HepG2 (cell line): ENCODE data around the gene RARG. TPM values are rescaled to one million over a fixed set of nuclear protein-coding genes. Genes with fewer than 3 reads are reported as not detected.

Source experiments
- CAMTA2 ChIP-seq: sonication (generic); formaldehyde crosslinking; IDR thresholded peaks from 2 replicates; pipeline ENCODE4 v1.4.0; 2020; ENCODE audit warnings: mild to moderate bottlenecking, missing genetic modification reagents, borderline replicate concordance
- CBFB ChIP-seq: sonication (generic); formaldehyde crosslinking; IDR thresholded peaks from 2 replicates; pipeline ENCODE4 v1.4.0; 2020; ENCODE audit warnings: missing genetic modification reagents
- CHCHD3 ChIP-seq: sonication (generic); formaldehyde crosslinking; IDR thresholded peaks from 2 replicates; pipeline ENCODE4 v1.8.0; 2022; ENCODE audit warnings: mild to moderate bottlenecking, missing genetic modification reagents, moderate library complexity
- DPF2 ChIP-seq: sonication (generic); formaldehyde crosslinking; IDR thresholded peaks from 2 replicates; pipeline ENCODE4 v1.4.0; 2020; ENCODE audit warnings: mild to moderate bottlenecking, low read depth, missing genetic modification reagents, borderline replicate concordance
- ERF ChIP-seq: IDR thresholded peaks from 2 replicates; pipeline ENCODE4 v1.6.1; 2018; ENCODE audit warnings: missing biosample characterization, missing genetic modification reagents
- HOXA5 ChIP-seq: sonication (generic); formaldehyde crosslinking; IDR thresholded peaks from 2 replicates; pipeline ENCODE4 v1.4.0; 2020; ENCODE audit warnings: missing genetic modification reagents
- MTA1 ChIP-seq: sonication (generic); formaldehyde crosslinking; IDR thresholded peaks from 2 replicates; pipeline ENCODE4 v1.4.0; 2020; ENCODE audit warnings: missing genetic modification reagents, mild to moderate bottlenecking, borderline replicate concordance
- NFKB2 ChIP-seq: sonication (generic); formaldehyde crosslinking; IDR thresholded peaks from 2 replicates; pipeline ENCODE4 v1.4.0; 2020; ENCODE audit warnings: missing genetic modification reagents, borderline replicate concordance
- PHB2 ChIP-seq: fragments of 450-650 bp; IDR thresholded peaks from 2 replicates; pipeline ENCODE4 v1.6.1; 2018; ENCODE audit not compliant: partially characterized antibody
- POLR2A ChIP-seq, 2 experiments: IDR thresholded peaks; 2 replicates each; pipeline ENCODE4 v1.6.1; 2011; ENCODE audit warnings: low read depth in 2 of 2, low read length in 2 of 2, mild to moderate bottlenecking in 1 of 2, moderate library complexity in 1 of 2; ENCODE audit not compliant: insufficient read depth in 1 of 2
- TEAD3 ChIP-seq: optimal IDR thresholded peaks from 2 replicates; pipeline ENCODE3; 2016; ENCODE audit warnings: borderline replicate concordance
- ZC3H4 ChIP-seq: sonication (generic); formaldehyde crosslinking; IDR thresholded peaks from 2 replicates; pipeline ENCODE4 v1.4.0; 2020; ENCODE audit warnings: missing genetic modification reagents, borderline replicate concordance
- ZKSCAN8 ChIP-seq: IDR thresholded peaks from 2 replicates; pipeline ENCODE4 v1.6.1; 2016; ENCODE audit warnings: borderline replicate concordance, missing genetic modification reagents, missing compliant biosample characterization
- ZMYM4 ChIP-seq: sonication (generic); formaldehyde crosslinking; IDR thresholded peaks from 2 replicates; pipeline ENCODE4 v1.8.1; 2023; ENCODE audit warnings: mild to moderate bottlenecking, missing genetic modification reagents
- ZNF350 ChIP-seq: sonication (generic); formaldehyde crosslinking; IDR thresholded peaks from 2 replicates; pipeline ENCODE4 v1.4.0; 2020; ENCODE audit warnings: mild to moderate bottlenecking, low read depth, missing genetic modification reagents, borderline replicate concordance
- ZNF850 ChIP-seq: sonication (generic); formaldehyde crosslinking; conservative IDR thresholded peaks from 2 replicates; pipeline ENCODE4 v1.9.0; 2021; ENCODE audit warnings: mild to moderate bottlenecking, missing genetic modification reagents
- polyA plus RNA-seq, 8 experiments: library from polyadenylated mRNA; depleted of rRNA in 3 of 8; stranded (reverse) in 7 of 8; unstranded in 1 of 8; fragments of >200 nt; fragmentation: Illumina TruSeq in 4 of 8; extraction: Trizol in 4 of 8; gene quantifications; 2 replicates each; pipeline versions ENCODE4 v1.2.1 to v1.2.3, GENCODE V29; 2011 to 2016; ENCODE audit warnings: low read depth in 4 of 8, missing spikeins in 1 of 8, mixed read lengths in 1 of 8; ENCODE audit not compliant: insufficient read depth in 1 of 8
- total RNA-seq, 5 experiments: library from RNA; depleted of rRNA; stranded (reverse); fragments of >200 nt; fragmentation: Illumina TruSeq; extraction: Trizol; gene quantifications; 2 replicates each; pipeline ENCODE4 v1.2.3, GENCODE V29; 2016; ENCODE audit warnings: low read depth in 1 of 5
- TF ChIP-seq, protein P1 (sequence below): IDR thresholded peaks from 2 replicates; pipeline ENCODE4 v1.4.0; 2020; ENCODE audit warnings: mild to moderate bottlenecking, missing genetic modification reagents
- TF ChIP-seq, protein P2 (sequence below): sonication (generic); formaldehyde crosslinking; IDR thresholded peaks from 2 replicates; pipeline ENCODE4 v1.5.1; 2020; ENCODE audit warnings: mild to moderate bottlenecking, moderate library complexity, missing genetic modification reagents
- TF ChIP-seq, protein P3 (sequence below): sonication (generic); formaldehyde crosslinking; IDR thresholded peaks from 2 replicates; pipeline ENCODE4 v1.8.1; 2023; ENCODE audit warnings: missing genetic modification reagents, mild to moderate bottlenecking, borderline replicate concordance
- TF ChIP-seq, protein P4 (sequence below): sonication (generic); formaldehyde crosslinking; IDR thresholded peaks from 2 replicates; pipeline ENCODE4 v1.4.0; 2020; ENCODE audit warnings: mild to moderate bottlenecking, missing genetic modification reagents
- TF ChIP-seq, protein P5 (sequence below): IDR thresholded peaks from 2 replicates; pipeline ENCODE4 v1.6.1; 2016
- TF ChIP-seq, protein P6 (sequence below): IDR thresholded peaks from 2 replicates; pipeline ENCODE4 v1.6.1; 2016; ENCODE audit warnings: mild to moderate bottlenecking

The RARG gene
- total and polyA plus RNA-seq, 2 of the 13 experiments (the other 11 are each of a cell fraction or from before 2014, with no cell fraction given) = 0.77 to 1.5 TPM

DNA sequence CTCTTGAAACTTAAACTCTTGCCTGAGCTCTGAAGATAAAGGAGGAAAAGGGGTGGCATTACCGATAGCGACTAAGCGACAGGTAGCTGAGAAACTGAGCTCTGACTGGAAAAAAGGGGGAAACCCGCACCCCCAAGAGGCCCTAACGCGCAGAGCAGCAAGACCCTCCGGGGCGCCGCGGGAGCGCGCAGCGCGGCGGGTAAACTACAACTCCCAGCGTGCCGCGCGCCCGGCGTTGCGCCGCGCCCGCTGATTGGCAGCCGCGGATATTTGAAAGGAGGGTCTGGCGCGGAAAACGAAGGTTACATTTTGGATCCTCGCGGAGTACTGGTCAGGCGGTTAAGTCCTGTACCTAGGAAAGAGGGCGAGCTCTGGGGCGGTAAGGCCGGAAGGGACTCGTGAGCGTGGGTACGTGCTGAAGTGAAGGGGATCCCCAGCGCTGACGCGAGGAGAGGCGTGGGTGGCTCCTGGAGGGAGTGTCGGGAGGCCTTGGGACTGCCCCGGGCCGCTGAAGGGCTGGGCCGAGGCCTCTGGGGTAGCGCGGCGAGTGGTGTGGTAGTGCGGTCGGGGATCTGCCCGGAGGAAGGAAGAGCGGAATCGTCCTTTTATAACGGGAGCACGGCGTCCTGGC, 36.1 kb upstream of the RARG start, which contains the start of gene ESPL1 (continued):
- TF ChIP-seq ZC3H4 (CRISPR knock-in tag) = 0 out of 2 replicates have a peak, but pooled peaks have one; percentile 50
- no peak for TF ChIP-seq ZNF850 (CRISPR knock-in tag)
- TF ChIP-seq, protein P1, sequence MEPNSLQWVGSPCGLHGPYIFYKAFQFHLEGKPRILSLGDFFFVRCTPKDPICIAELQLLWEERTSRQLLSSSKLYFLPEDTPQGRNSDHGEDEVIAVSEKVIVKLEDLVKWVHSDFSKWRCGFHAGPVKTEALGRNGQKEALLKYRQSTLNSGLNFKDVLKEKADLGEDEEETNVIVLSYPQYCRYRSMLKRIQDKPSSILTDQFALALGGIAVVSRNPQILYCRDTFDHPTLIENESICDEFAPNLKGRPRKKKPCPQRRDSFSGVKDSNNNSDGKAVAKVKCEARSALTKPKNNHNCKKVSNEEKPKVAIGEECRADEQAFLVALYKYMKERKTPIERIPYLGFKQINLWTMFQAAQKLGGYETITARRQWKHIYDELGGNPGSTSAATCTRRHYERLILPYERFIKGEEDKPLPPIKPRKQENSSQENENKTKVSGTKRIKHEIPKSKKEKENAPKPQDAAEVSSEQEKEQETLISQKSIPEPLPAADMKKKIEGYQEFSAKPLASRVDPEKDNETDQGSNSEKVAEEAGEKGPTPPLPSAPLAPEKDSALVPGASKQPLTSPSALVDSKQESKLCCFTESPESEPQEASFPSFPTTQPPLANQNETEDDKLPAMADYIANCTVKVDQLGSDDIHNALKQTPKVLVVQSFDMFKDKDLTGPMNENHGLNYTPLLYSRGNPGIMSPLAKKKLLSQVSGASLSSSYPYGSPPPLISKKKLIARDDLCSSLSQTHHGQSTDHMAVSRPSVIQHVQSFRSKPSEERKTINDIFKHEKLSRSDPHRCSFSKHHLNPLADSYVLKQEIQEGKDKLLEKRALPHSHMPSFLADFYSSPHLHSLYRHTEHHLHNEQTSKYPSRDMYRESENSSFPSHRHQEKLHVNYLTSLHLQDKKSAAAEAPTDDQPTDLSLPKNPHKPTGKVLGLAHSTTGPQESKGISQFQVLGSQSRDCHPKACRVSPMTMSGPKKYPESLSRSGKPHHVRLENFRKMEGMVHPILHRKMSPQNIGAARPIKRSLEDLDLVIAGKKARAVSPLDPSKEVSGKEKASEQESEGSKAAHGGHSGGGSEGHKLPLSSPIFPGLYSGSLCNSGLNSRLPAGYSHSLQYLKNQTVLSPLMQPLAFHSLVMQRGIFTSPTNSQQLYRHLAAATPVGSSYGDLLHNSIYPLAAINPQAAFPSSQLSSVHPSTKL = peak; percentile 52; the same call in 1 of the 2 replicates
- peak; percentile 63; the same call in 1 of the 2 replicates for TF ChIP-seq CBFB (CRISPR knock-in tag)
- peak; percentile 62; the same call in 1 of the 2 replicates for TF ChIP-seq MTA1 (CRISPR knock-in tag)
- no peak for TF ChIP-seq POLR2A (IDR thresholded peaks at IDR 0.05; ENCODE audit: insufficient read depth in 1 of 2, low read depth in 2 of 2, low read length in 2 of 2)
- no peak for TF ChIP-seq HOXA5 (CRISPR knock-in tag)
- TF ChIP-seq, protein P2, sequence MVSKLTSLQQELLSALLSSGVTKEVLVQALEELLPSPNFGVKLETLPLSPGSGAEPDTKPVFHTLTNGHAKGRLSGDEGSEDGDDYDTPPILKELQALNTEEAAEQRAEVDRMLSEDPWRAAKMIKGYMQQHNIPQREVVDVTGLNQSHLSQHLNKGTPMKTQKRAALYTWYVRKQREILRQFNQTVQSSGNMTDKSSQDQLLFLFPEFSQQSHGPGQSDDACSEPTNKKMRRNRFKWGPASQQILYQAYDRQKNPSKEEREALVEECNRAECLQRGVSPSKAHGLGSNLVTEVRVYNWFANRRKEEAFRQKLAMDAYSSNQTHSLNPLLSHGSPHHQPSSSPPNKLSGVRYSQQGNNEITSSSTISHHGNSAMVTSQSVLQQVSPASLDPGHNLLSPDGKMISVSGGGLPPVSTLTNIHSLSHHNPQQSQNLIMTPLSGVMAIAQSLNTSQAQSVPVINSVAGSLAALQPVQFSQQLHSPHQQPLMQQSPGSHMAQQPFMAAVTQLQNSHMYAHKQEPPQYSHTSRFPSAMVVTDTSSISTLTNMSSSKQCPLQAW (CRISPR knock-in tag) = peak; percentile 72
- TF ChIP-seq NFKB2 (CRISPR knock-in tag) = peak; percentile 48; the same call in 1 of the 2 replicates
- TF ChIP-seq ERF (CRISPR knock-in tag) = peak; percentile 48; the same call in 1 of the 2 replicates
- TF ChIP-seq ZMYM4 (CRISPR knock-in tag) = peak; percentile 54; the same call in 1 of the 2 replicates
- TF ChIP-seq ZNF350 (CRISPR knock-in tag) = peak; percentile 62; the same call in 1 of the 2 replicates
- TF ChIP-seq, protein P3, sequence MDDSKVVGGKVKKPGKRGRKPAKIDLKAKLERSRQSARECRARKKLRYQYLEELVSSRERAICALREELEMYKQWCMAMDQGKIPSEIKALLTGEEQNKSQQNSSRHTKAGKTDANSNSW (CRISPR knock-in tag) = no peak
- TF ChIP-seq, protein P4, sequence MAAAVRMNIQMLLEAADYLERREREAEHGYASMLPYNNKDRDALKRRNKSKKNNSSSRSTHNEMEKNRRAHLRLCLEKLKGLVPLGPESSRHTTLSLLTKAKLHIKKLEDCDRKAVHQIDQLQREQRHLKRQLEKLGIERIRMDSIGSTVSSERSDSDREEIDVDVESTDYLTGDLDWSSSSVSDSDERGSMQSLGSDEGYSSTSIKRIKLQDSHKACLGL (CRISPR knock-in tag) = peak; percentile 71; the same call in 1 of the 2 replicates
- TF ChIP-seq, protein P5, sequence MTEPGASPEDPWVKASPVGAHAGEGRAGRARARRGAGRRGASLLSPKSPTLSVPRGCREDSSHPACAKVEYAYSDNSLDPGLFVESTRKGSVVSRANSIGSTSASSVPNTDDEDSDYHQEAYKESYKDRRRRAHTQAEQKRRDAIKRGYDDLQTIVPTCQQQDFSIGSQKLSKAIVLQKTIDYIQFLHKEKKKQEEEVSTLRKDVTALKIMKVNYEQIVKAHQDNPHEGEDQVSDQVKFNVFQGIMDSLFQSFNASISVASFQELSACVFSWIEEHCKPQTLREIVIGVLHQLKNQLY (CRISPR knock-in tag) = 0 out of 2 replicates have a peak, but pooled peaks have one; percentile 32
- no peak for TF ChIP-seq PHB2
- TF ChIP-seq CAMTA2 = no peak
- TF ChIP-seq DPF2 = no peak
- TF ChIP-seq, protein P6, sequence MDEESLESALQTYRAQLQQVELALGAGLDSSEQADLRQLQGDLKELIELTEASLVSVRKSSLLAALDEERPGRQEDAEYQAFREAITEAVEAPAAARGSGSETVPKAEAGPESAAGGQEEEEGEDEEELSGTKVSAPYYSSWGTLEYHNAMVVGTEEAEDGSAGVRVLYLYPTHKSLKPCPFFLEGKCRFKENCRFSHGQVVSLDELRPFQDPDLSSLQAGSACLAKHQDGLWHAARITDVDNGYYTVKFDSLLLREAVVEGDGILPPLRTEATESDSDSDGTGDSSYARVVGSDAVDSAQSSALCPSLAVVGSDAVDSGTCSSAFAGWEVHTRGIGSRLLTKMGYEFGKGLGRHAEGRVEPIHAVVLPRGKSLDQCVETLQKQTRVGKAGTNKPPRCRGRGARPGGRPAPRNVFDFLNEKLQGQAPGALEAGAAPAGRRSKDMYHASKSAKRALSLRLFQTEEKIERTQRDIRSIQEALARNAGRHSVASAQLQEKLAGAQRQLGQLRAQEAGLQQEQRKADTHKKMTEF = peak; percentile 86
- peak; percentile 86; the same call in 1 of the 2 replicates for TF ChIP-seq ZKSCAN8 (CRISPR knock-in tag)
- peak; percentile 51; the same call in 1 of the 2 replicates for TF ChIP-seq CHCHD3 (CRISPR knock-in tag)
- peak; percentile 38 for TF ChIP-seq TEAD3 (CRISPR knock-in tag)
